ENCODE data around the gene OPRM1.
"Not testable (repeated sequence)": the region's sequence is repeated elsewhere in the genome, so short reads cannot be mapped to it uniquely, and the experiment has no call there.

Gene OPRM1

GRCh38 chr6:154039231-154039842 lies at the start of gene OPRM1:
Gene OPRM1, plus strand, starts transcription at chr6:154039240. Its CDS starts 305 bp downstream, at chr6:154039545.
- no peak for DNase-seq (ENCODE audit: low read depth in 2 of 2)

DNA sequence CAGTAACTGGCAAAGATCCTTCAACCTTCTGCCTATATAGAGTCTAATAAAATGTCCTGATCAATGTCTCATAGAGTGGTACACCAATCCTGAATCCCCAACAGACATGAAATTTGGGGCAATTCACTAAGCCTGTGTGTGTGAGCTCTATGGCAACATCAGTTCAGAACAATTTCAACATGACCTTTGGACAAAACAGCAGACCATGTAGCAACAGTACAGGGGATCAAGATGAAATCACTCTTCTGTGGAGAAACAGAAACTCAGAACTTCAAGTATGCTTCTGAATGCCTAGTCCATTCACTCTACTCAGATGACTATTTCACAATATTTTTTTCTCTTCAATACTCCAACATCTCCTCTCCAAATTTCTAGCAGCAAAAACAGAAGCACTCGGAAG lies 49.1 kb upstream of the OPRM1 start:
- no peak for DNase-seq (ENCODE audit: low read depth in 2 of 2)

DNA sequence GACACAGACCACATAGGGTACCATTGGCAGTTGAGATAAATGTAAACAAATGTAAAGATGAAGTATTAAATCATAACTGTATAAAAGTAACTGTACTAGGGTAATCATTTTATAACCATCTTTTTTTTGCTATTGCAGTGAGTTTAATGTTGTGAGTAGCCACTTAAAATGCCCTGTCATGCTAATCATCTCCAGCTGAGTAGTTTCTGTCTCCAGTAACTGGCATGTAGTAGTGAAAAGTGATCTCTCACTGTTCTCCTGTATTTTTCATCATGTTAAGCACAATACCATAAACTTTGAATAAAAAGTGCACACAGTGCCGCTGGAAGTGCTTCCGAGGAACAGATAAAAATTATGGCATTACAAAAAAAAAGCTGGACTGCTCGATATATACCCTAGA lies 45.0 kb upstream of the OPRM1 start:
- DNase-seq (ENCODE audit: low read depth in 2 of 2): no peak

DNA sequence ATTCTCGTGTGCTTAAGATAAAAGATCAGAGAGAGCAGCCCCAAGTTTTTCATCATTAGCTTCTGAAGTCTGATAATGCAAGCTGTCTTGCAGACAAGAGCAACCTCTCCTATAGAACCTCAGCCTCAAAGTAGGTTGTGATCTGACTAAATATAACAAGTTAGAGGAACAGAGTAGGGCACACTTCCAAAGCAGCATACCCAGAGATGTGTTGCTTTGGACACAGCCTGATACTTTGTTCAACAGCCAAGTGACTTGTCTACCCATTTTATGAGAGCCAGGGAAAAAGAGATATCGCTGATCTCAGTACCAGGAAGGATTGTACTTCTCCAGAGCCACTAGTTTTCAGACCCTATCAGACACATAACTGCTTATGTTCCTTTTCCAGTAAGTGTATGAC lies 44.2 kb upstream of the OPRM1 start:
- no peak for DNase-seq (ENCODE audit: low read depth in 2 of 2)

DNA sequence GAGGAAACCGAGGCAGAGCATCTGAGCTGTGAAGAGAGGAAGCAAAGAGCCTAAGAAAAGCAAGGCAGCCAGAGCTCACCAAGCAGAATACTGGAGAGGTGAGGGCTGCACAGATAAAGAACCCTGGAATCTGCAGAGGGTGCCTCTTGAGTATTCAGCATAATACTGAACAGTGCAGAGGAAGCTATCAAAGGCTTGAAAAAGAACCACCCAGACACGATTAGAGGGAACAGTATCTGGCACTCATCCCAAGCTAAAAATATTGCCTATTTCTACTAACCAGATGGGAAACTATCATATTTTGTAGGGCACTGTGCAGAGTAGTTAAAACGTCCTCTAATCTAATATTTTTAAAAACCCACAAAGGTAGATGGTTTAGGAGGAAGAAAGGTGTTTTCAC lies 41.8 kb upstream of the OPRM1 start:
- no peak for DNase-seq (ENCODE audit: low read depth in 2 of 2)

GRCh38 chr6:154001494-154002285 lies 37.4 kb upstream of the OPRM1 start:
- DNase-seq (ENCODE audit: low read depth in 2 of 2): no peak

GRCh38 chr6:154002894-154003293 lies 36.1 kb upstream of the OPRM1 start:
- DNase-seq (ENCODE audit: low read depth in 2 of 2): no peak

DNA sequence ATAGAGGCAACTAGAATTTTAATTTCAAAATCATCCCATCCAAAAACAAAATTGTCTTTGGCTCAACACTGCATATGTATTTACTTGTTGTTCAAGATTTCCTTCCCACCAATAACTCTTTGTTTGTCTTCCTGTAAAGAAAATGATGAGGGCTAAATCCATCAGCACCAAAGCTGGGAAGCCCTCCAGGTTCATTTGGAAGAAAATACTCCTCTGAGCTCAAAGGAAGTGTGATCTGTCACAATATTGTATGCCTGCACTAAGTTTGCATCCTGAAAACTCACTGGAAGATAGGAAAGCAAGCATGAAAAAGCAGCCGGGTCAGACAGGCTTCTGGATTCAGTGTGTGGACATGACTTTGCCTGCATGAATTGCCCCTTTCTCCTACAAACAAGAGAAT lies 28.7 kb upstream of the OPRM1 start:
- DNase-seq (ENCODE audit: low read depth in 2 of 2): no peak

- no peak for DNase-seq (ENCODE audit: low read depth in 2 of 2)
These were observed 26.2 kb upstream of the OPRM1 start for GRCh38 chr6:154012852-154013251.

DNA sequence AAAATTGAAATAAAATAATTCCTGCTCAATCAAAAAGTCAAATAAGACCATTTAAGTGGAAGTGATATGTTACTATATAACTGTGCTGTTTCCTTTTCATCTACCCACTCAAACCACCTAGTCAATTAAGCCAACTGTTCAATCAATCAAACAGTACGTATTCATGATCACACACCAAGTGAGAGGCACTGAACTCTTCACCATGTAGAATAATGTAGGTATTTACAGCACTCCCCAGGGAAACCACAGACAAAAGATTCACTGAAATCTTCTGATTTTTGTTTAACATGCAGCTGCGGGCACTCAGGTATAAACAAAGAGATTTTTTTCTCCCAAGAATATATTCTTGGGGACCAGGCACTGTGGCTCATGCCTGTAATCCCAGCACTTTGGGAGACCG lies 21.3 kb upstream of the OPRM1 start:
- DNase-seq (ENCODE audit: low read depth in 2 of 2): no peak

DNA sequence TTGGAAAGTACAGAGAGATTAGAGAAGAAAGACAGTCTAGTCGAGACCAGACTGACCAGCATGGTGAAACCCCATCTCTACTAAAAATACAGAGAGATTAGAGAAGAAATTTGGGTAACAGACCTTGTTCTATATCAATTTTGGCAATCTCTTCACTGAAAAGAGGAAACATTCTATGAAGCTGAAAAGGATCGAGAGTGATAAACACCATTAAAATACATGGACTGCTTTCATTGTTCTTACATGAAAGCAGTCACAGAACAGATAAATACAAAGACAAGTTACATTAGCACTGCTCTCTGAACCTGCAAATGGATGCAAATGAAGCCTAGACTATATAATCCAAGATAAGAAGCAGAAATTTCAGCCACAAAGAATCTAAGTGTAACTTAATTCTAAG lies 8.4 kb upstream of the OPRM1 start:
- DNase-seq (ENCODE audit: low read depth in 2 of 2): no peak

- DNase-seq (ENCODE audit: low read depth in 2 of 2): no peak
These were observed 2.0 kb downstream of the OPRM1 start for GRCh38 chr6:154041001-154041400.

DNA sequence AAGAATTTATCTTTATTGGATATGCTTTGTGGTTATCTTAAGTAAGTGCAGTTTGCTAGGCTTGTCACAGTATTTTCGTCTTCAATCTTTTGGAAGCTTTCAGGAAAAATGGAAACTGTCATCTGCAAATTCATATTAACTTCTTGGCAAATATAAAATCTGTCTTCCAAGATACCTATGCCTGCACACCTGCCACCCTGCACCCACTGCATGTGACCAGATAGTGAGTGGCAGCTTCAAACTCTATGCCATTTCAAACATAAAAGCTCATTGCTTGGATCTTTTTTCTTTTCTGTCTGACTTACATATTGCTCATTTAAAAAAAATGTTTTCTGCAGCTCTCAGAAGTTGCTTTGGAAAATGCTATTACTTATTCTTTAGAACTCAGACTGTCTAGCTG lies 14.1 kb downstream of the OPRM1 start:
- no peak for DNase-seq (ENCODE audit: low read depth in 2 of 2)

DNA sequence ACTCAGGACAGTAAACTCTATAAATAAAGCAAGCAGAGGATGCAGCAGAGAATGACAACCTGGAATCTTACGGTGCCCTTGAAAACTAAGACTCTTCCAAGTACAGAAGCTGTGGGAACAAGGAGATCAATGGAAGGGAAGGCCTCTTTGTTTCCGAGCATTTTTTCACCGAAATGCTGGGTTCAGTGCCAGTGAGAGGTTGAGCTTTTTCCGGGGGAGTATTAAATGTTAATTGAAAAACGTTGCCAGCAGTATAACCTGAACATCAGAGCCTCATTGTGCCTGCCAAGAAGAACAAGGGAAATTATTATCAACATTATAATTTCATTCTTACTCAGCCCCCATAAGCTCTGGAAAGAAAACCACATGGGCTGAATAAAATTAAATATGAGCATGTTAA lies 17.5 kb downstream of the OPRM1 start:
- DNase-seq (ENCODE audit: low read depth in 2 of 2): no peak

GRCh38 chr6:154057098-154057497 lies 18.1 kb downstream of the OPRM1 start:
- no peak for DNase-seq (ENCODE audit: low read depth in 2 of 2)

- no peak for DNase-seq (ENCODE audit: low read depth in 2 of 2)
These were observed 20.1 kb downstream of the OPRM1 start for GRCh38 chr6:154058963-154059680.

- DNase-seq (ENCODE audit: low read depth in 2 of 2): no peak
These were observed 21.0 kb downstream of the OPRM1 start for GRCh38 chr6:154060076-154060475.

DNA sequence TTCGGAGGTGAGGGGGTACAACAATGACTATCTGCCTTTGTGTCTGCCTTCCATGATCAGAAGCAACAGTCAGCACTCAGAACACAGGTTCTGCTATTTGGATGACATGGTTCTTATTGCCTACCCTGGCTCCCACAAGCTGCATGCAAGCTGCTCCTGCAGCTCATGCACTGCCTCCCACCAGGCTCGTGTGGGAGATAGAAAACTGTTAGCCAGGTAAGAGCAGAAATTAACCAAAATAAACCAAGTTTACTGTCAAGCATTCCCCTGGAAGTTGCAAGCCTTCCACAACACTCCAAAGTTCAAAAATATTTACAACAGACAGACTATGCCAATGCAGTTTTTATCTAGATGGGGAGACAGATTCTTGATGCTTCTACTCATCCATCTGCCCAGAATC lies 31.0 kb downstream of the OPRM1 start:
- no peak for DNase-seq (ENCODE audit: low read depth in 2 of 2)

DNA sequence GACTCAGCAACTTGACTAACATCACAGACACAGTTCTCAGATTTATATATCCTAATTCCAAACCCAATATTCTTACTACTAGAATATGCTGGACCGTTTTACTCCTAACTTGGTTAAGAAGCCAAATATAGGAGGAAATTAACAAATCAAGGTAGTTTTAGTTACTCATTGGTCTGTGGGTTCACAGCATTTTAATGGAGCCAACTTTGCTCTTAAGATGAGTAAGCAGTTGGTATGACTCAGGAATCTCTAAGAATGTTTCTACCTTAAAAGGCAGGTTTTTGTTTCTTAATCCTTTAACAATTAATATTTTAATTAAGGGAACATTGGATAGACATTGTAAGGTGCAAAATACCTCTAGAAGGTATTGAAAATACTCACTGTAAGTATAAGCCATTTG lies 31.6 kb downstream of the OPRM1 start:
- no peak for DNase-seq (ENCODE audit: low read depth in 2 of 2)

DNA sequence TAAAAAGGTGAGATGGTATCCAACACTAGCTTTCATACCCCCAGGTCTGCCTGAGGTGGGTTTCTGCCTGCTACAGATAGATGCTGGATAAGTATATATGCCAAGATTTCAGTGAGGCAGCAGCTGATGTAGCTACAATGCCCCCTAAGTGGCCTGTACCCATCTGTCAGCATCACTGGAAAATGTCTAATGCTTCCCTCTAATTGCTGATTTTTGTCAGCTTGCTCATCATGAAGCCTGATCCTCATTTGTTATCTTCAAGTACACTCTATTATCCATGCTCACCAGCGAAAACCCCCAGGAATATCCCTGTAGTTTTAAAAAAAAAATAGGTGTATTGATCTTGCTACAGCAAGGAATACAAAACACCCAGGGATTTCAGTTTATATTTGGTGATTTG lies 32.2 kb downstream of the OPRM1 start:
- DNase-seq (ENCODE audit: low read depth in 2 of 2): no peak

GRCh38 chr6:154071711-154072110 lies 32.7 kb downstream of the OPRM1 start:
- no peak for DNase-seq (ENCODE audit: low read depth in 2 of 2)

DNA sequence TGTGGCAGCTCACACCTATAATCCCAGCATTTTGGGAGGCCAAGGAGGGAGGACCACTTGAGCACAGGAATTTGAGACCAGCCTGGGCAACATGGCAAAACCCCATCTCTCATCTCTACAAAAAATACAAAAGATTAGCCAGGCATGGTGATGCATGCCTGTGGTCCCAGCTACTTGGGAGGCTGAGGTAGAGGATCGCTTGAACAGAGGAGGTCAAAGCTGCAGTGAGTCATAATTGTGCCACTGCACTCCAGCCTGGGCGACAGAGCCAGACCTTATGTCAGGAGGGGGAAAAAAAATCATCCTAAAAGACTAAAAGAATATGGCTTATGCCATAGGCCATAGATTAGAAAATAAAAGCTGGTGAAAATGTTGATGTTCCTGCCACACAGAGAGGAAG lies 39.6 kb downstream of the OPRM1 start:
- not testable (repeated sequence) for DNase-seq (ENCODE audit: low read depth in 2 of 2)

All from fibroblast of skin of left quadriceps (primary cell).